Renal cortical epithelial cell (primary cell): ENCODE results near the gene SDCCAG8. TPM values are rescaled to one million over a fixed set of nuclear protein-coding genes. Genes with fewer than 3 reads are reported as not detected.

Experiments used
- DNase-seq: peaks from one replicate; pipeline ENCODE4 v3.0.0-alpha.2; 2011; ENCODE audit warnings: low read depth
- total RNA-seq: library from RNA; depleted of rRNA; stranded (reverse); fragments of >200 nt; gene quantifications from 2 replicates; pipeline ENCODE4 v1.2.3, GENCODE V29; 2014

Gene SDCCAG8
- total RNA-seq, 1 donor from 2014 or later, result 51.5 TPM

DNA sequence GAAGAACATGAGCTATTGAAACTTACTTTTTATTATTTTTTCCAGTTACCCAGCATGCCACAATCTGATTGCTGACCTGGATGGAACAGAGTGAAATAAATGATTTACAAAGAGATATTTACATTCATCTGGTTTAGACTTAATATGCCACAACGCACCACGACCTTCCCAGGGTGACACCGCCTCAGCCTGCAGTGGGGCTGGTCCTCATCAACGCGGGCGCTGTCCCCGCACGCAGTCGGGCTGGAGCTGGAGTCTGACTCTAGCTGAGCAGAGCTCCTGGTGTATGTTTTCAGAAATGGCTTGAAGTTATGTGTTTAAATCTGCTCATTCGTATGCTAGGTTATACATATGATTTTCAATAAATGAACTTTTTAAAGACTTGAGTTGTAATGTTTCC, 243.9 kb downstream of the SDCCAG8 start:
- no peak for DNase-seq

- DNase-seq, result no peak
Observed at GRCh38 chr1:243500512-243500911, 244.7 kb downstream of the SDCCAG8 start.

DNA sequence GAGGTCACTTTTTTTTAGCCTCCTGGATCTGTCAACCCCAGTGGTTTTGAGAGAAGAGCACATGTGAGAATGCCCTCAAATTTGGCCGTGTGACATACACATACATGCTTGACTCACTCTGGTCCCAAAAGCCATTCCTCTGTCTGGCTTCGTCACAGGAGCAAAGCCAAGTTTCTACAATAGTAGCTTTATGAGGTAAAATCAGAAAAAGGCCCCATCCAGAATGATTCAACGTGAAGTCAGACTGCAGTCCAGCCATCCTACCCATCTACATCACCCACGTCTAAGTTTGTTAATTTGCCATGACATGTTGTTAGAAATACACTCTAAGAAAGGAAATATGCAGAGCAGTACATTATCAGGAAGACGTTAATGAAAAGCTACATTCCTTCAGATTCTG, 245.2 kb downstream of the SDCCAG8 start:
- no peak for DNase-seq

DNA sequence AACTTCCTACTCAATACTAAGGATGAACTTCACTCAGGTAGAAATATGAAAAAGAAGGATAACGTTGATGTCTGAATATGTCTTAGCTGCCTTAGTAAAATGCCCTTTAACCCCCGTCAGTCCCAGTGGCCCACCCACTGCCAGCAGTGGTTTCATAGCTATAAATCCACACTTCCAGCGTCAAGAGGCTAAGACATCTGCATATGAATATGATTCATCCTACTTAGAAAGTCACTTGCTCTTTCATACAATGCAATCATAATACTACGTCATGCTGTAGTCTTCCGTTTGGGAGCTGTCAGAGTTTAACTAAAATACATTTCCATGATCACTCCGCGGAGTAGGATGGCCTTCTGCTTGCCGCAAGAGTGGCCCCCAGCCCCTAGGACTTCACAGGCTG, 247.3 kb downstream of the SDCCAG8 start:
- DNase-seq, result no peak

DNA sequence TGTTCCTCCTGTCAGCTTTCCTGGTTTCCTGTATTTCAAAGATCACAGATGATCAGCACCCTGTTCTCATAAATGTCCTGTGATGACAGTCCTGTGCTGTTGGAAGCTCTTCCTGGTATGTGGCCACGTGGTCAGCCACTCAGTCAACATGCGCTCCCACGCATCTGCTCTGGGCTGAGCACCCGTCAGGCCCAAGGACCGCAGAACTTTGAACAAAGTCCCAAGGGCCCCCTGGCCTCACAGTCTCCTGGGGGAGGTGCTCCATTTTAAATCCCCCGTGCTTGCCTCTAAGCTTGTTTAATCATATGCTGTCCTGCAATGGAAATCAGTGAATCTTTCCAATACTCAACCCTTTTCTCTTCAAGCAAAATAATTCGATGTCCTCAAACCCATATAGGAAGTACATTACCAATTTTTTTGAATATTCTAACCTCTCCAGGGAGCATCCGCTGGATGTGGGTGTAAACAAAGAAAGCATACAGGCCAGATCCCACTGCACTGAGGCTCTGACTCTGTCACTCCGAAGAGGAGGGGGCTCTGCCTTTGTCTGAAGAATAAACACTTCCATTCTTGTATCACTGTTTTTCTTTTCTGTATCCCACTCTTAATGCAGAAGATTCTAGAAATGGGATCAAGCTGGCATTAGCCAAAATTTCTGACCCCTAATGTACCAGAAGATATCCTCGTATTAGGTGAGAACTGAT, 250.3 kb downstream of the SDCCAG8 start:
- DNase-seq, result no peak

DNA sequence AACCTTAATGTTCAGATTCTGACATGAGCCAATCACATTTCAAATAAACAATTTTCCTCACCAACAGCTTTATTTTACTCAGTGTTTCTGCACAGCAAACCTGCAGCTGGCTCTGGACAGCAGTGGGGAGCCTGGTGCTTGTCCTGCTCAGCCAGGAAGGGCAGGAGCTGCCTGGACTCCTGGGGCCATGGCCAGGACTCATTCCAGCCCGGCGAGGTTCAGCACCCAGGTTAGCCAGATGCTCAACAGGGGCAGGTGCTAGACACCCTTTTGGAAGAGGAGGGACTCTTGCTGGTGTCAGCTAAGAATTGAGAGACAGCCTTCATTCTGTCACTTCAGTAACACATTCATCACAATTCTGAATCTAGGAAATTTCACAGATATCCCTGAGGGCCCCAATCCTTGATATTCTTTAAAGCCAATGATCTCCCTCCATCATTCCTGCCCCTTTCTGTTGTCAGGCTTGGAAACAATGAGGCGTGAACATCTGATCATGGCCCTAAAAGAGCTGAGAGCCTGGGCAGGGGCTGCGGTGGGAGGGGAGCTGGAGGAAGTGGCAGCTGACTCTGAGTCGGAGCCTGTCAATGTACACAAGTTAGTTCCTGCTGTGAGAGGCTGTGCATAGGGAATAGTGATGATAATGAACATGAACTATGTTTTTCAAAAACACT, 251.3 kb downstream of the SDCCAG8 start:
- no peak for DNase-seq

DNA sequence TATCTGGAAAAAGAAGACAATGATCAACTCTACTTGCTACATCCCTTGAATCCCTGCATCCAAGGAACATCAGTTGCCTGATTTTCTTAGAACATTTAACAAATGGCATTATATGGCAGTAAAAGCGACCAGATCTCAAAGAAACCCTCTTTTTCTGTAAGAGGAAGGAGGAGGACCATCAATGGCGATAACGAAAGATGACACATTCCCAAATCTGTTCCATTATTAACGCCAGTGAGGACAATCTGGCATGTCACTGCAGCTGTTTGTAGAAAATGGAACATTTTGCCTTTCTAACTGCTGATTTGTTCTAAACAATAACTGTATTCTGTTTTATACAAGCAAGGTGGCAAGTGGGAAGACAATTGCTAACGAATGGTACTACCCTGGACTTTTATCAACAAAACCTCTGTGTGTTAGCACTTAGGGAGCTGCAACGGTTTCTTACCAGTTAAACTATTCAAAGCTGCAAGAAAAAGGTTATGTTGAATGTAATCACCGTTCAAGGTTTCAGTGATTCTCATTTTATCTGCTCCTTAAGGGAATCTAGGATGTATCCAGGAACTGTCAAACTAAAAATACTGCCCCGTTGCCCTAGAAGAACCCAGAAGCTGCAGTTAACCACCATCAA, 251.9 kb downstream of the SDCCAG8 start:
- DNase-seq, result no peak

- no peak for DNase-seq
Observed at GRCh38 chr1:243508303-243508713, 252.5 kb downstream of the SDCCAG8 start.

- DNase-seq, result no peak
Observed at GRCh38 chr1:243508943-243509342, 253.1 kb downstream of the SDCCAG8 start.

- no peak for DNase-seq
Observed at GRCh38 chr1:243510928-243511327, 255.1 kb downstream of the SDCCAG8 start.

GRCh38 chr1:243513726-243514491, 258.1 kb downstream of the SDCCAG8 start:
- DNase-seq, result peak; percentile 12

GRCh38 chr1:243514927-243515326, 259.1 kb downstream of the SDCCAG8 start:
- DNase-seq, result no peak

- DNase-seq, result no peak
Observed at GRCh38 chr1:243520831-243521230, 265.0 kb downstream of the SDCCAG8 start.

GRCh38 chr1:243523766-243524165, 267.9 kb downstream of the SDCCAG8 start:
- no peak for DNase-seq

GRCh38 chr1:243525085-243525487, 269.2 kb downstream of the SDCCAG8 start:
- peak; percentile 78 for DNase-seq

DNA sequence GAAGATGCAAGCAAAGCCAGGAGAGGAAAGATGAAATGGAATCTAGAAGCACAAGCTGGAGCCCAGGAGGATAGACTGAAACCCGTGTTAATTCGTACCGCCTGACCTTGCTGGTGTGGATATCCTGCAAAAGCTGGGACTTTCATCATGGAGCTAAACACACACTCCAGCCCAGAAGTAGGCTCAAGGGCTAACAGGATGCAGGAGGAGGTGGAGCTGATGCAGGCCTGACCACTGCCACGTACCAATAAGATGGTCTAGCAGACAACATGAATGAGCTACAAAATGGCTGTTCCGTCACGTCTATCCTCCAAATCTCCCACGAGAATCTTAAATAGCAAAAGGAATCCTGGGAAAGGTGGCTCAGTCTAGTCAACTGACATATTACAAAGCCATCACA, 270.3 kb downstream of the SDCCAG8 start:
- DNase-seq, result no peak

GRCh38 chr1:243528459-243529121, 272.7 kb downstream of the SDCCAG8 start:
- DNase-seq, result no peak

DNA sequence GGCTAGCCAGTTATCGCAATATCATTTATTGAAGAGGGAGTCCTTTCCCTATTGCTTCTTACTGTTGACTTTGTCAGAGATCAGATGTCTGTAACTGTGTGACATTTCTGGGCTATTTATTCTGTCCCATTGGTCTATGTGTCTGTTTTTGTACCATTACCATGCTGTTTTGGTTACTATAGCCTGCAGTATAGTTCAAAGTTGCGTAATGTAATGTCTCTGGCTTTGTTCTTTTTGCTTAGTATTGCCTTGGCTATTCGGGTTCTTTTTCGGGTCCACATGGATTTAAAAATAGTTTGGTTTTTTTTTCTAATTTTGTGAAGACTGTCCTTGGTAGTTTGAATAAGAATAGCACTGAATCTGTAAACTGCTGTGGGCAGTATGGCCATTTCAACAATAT, 273.7 kb downstream of the SDCCAG8 start:
- no peak for DNase-seq

DNA sequence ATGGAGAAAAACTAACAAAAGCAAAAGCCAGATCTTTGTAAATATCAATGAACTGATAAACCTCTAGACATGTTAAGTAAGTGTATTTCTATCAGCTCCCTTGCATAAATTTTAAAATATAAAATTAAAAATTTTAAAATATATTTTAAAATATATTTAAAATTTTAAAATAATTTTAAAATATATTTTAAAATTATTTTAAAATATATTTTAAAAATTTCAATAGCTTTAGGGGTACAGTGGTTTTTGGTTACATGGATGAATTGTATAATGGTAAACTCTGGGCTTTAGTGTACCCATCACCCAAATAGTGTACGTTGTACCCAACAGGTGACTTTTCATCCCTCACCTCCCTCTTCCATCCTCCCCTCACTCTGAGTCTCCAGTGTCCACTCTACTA, 279.2 kb downstream of the SDCCAG8 start:
- DNase-seq, result no peak

DNA sequence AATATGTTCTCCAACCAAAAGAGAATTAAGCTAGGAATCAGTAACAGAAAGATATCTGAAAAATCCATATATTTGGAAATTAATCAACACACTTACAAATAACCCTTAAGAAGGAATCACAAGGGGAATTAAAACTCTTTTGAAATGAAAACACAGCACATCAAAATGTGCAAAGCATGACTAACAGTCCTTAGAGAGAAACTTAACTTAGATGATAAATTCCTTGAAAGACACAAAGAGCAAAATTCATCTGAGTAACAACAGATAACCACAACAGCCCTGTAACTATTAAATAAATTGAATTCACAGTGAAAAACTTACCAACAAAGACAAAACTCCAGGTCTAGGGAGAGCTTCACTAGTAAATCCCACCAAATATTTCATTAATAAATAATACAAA, 283.8 kb downstream of the SDCCAG8 start:
- no peak for DNase-seq

GRCh38 chr1:243542739-243543415, 287.0 kb downstream of the SDCCAG8 start:
- DNase-seq, result no peak
